K562 (cell line): ENCODE data around the gene IPPK. TPM values are rescaled to one million over a fixed set of nuclear protein-coding genes. Genes with fewer than 3 reads are reported as not detected.

Experiments
- ATAC-seq: fragments of 200-7000 bp; cut with Tn5 transposase; 3 replicates; pipeline ENCODE4 v1.9.1; 2020; ENCODE audit warnings: moderate library complexity
- BruUV-seq: library from RNA; stranded (reverse); fragments of 400-500 nt; replicated peaks from 2 replicates; lab custom pipeline; 2021; lab: Mats Ljungman, UMichigan
- CTCF ChIA-PET: fragments of 300-600 bp; formaldehyde crosslinking; extraction: SDS; loops from one replicate; lab custom pipeline; 2021; ENCODE audit warnings: low intra/inter-chr PET ratio; lab: Yijun Ruan, JAX
- POLR2A ChIA-PET: fragments of 300-600, 350-650 bp; sonication (Branson Sonifier 250); formaldehyde crosslinking; extraction: SDS; loops from one replicate; lab custom pipeline; 2021; ENCODE audit warnings: antibody characterized with exemption, inconsistent platforms; lab: Yijun Ruan, JAX
- DNase-seq, 4 experiments: peaks; one replicate each; pipeline versions ENCODE4 v3.0.0 to v3.0.0-alpha.2; 2011 to 2018; ENCODE audit warnings: low spot score in 3 of 4, mixed read lengths in 3 of 4; ENCODE audit errors: extremely low read depth in 1 of 4
- FAIRE-seq: peaks from 2 replicates; lab custom pipeline; 2011; peaks lifted over from hg19 to GRCh38; lab: Jason Lieb, UNC
- H2AFZ ChIP-seq: 2 replicates; pipeline ENCODE4 v1.6.0; 2011; ENCODE audit warnings: low read depth, low read length, control low read depth, inconsistent platforms
- H3K27ac ChIP-seq: fragments of 200-600 bp; 3 replicates; pipeline ENCODE4 v1.8.0; 2011; ENCODE audit warnings: low read depth, mild to moderate bottlenecking, control low read depth, inconsistent platforms, low read length, moderate library complexity, mixed read lengths; ENCODE audit errors: extremely low read depth
- H3K27me3 ChIP-seq, 2 experiments: fragments of 300-600 bp in 1 of 2; 2 replicates in 1 of 2; 3 replicates in 1 of 2; pipeline versions ENCODE4 v1.6.0 to v1.8.0; 2011; ENCODE audit warnings: inconsistent platforms in 2 of 2, low read length in 2 of 2, mild to moderate bottlenecking in 1 of 2, mixed read lengths in 1 of 2, moderate library complexity in 1 of 2; ENCODE audit not compliant: control insufficient read depth in 2 of 2, insufficient read depth in 2 of 2
- H3K36me3 ChIP-seq: fragments of 300-600 bp; 3 replicates; pipeline ENCODE4 v1.8.0; 2011; ENCODE audit warnings: mild to moderate bottlenecking, low read length, inconsistent platforms; ENCODE audit not compliant: control insufficient read depth, insufficient read depth
- H3K4me1 ChIP-seq, 2 experiments: fragments of 200-600 bp in 1 of 2; replicated peaks in 1 of 2; 2 replicates in 1 of 2; 3 replicates in 1 of 2; pipeline versions ENCODE4 v1.5.1 to v1.8.0; 2011; ENCODE audit warnings: inconsistent platforms in 2 of 2, low read length in 2 of 2, mild to moderate bottlenecking in 1 of 2, mixed read lengths in 1 of 2, moderate library complexity in 1 of 2; ENCODE audit not compliant: control insufficient read depth in 2 of 2, insufficient read depth in 2 of 2
- H3K4me2 ChIP-seq: 2 replicates; pipeline ENCODE4 v1.6.1; 2011; ENCODE audit warnings: low read length, control low read depth, inconsistent platforms, mixed read lengths; ENCODE audit not compliant: insufficient read depth
- H3K4me3 ChIP-seq: fragments of 200-600 bp; sonication (generic), shearing (Covaris generic); 2 replicates; pipeline ENCODE4 v1.5.1; 2016; ENCODE audit warnings: control low read depth, inconsistent platforms
- H3K79me2 ChIP-seq: fragments of 200-600 bp; 3 replicates; pipeline ENCODE4 v1.8.0; 2011; ENCODE audit warnings: low read length, inconsistent platforms; ENCODE audit not compliant: control insufficient read depth, insufficient read depth
- H3K9ac ChIP-seq, 2 experiments: 2 replicates each; pipeline versions ENCODE4 v1.6.0 to v1.6.1; 2011; ENCODE audit warnings: low read depth in 2 of 2, low read length in 2 of 2, control low read depth in 1 of 2, inconsistent platforms in 1 of 2, mild to moderate bottlenecking in 1 of 2, mixed read lengths in 1 of 2; ENCODE audit not compliant: insufficient read depth in 1 of 2
- H3K9me1 ChIP-seq: one replicate; pipeline ENCODE4 v1.6.0; 2011; ENCODE audit warnings: inconsistent platforms, mild to moderate bottlenecking, low read length, moderate library complexity; ENCODE audit not compliant: control insufficient read depth, insufficient read depth
- H3K9me3 ChIP-seq: replicated peaks from 2 replicates; pipeline ENCODE4 v1.5.1; 2011; ENCODE audit warnings: low read depth, low read length, inconsistent platforms; ENCODE audit not compliant: control insufficient read depth, insufficient read depth
- H4K20me1 ChIP-seq: replicated peaks from 2 replicates; pipeline ENCODE4 v1.6.1; 2011; ENCODE audit warnings: low read length, inconsistent platforms, mixed read lengths; ENCODE audit not compliant: control insufficient read depth, insufficient read depth
- CGGBP1 ChIP-seq: fragments of 250-450 bp; sonication (Bioruptor Pico); IDR thresholded peaks from 2 replicates; pipeline ENCODE4 v1.9.0; 2021; ENCODE audit warnings: mild to moderate bottlenecking
- HNRNPLL ChIP-seq: fragments of 200-400 bp; formaldehyde crosslinking; IDR thresholded peaks from 2 replicates; pipeline ENCODE4 v1.6.1; 2017; ENCODE audit warnings: low read length, low read depth, mild to moderate bottlenecking; ENCODE audit not compliant: poor library complexity, severe bottlenecking
- NCOA6 ChIP-seq: fragments of 450-650 bp; IDR thresholded peaks from 2 replicates; pipeline ENCODE4 v1.6.1; 2017; ENCODE audit warnings: mild to moderate bottlenecking
- POLR2G ChIP-seq: fragments of 200-400 bp; formaldehyde crosslinking; IDR thresholded peaks from 2 replicates; pipeline ENCODE4 v1.6.1; 2017; ENCODE audit warnings: low read depth, mild to moderate bottlenecking, antibody characterized with exemption, low read length, moderate library complexity
- TAF9B ChIP-seq: fragments of 450-650 bp; IDR thresholded peaks from 2 replicates; pipeline ENCODE4 v1.6.1; 2018; ENCODE audit warnings: mild to moderate bottlenecking; ENCODE audit not compliant: partially characterized antibody
- TAL1 ChIP-seq: fragments of 450-650 bp; IDR thresholded peaks from 2 replicates; pipeline ENCODE4 v1.6.1; 2016; ENCODE audit warnings: mild to moderate bottlenecking
- ZNF41 ChIP-seq: fragments of 250-450 bp; sonication (Bioruptor Pico); conservative IDR thresholded peaks from 2 replicates; pipeline ENCODE4 v1.4.0; 2020; ENCODE audit warnings: mild to moderate bottlenecking
- ZNF696 ChIP-seq: fragments of 250-450 bp; sonication (Bioruptor Pico); conservative IDR thresholded peaks from 2 replicates; pipeline ENCODE4 v1.4.0; 2020; ENCODE audit warnings: mild to moderate bottlenecking, moderate library complexity
- whole genome bisulfite sequencing: fragments of 100-300 bp; shearing (Covaris generic); methylation state at CpG from one replicate; pipeline ENCODE4 v1.1.6; 2016; ENCODE audit warnings: low coverage, mixed read lengths; ENCODE audit not compliant: insufficient coverage; ENCODE audit errors: missing lambda C conversion rate; 5-methylcytosine and 5-hydroxymethylcytosine counted together
- in situ Hi-C: fragments of 300-500 bp; cut with MboI; formaldehyde crosslinking; loops from 4 replicates; pipeline ENCODE4 v1.15.0; 2018; ENCODE audit warnings: inconsistent platforms, mixed read lengths
- intact Hi-C: fragments of 100-400 bp; cut with micrococcal nuclease; formaldehyde crosslinking; loops from 2 replicates; pipeline ENCODE4 v1.14.2; 2022
- polyA plus RNA-seq, 8 experiments: library from polyadenylated mRNA; depleted of rRNA in 4 of 8; stranded (reverse) in 5 of 8; unstranded in 3 of 8; fragments of >200 nt; fragmentation: Nextera tagmentation in 2 of 8; fragmentation: Illumina TruSeq in 1 of 8; extraction: Ambion mirVana in 2 of 8; extraction: Trizol in 1 of 8; gene quantifications; 2 replicates each; pipeline versions ENCODE4 v1.2.1 to v1.2.3, GENCODE V29; 2011 to 2014; ENCODE audit warnings: inconsistent platforms in 1 of 8, missing spikeins in 1 of 8
- total RNA-seq, 7 experiments: library from RNA; depleted of rRNA in 6 of 7; stranded (reverse); fragments of >200 nt in 6 of 7; fragmentation: Illumina TruSeq in 2 of 7; extraction: Trizol in 2 of 7; gene quantifications; 2 replicates each; pipeline versions ENCODE4 v1.2.1 to v1.2.3, GENCODE V29; 2011 to 2021; ENCODE audit warnings: low replicate concordance in 1 of 7

IPPK gene
- total and polyA plus RNA-seq, 9 of the 15 experiments (the other 6 are each of a cell fraction or from before 2014, with no cell fraction given) = 3.1 to 22.2 (median 11.2) TPM

DNA sequence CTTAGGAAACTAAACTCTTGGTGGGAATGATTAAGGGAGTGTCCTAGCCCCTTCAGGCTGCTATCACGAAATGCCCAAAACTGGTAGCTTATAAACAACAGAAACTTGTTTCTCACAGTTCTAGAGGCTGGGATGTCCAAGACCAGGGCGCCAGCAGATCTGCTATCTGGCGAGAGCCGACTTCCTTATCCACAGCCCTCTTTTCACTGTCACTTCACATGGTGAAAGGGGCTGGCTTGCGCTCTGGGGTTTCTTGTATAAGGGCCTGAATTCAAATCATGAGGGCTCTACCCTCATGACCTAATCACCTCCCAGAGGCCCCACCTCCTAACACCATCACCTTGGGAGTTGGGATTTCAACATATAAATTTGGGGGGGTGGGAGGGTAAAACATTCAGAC, 49.1 kb downstream of the IPPK start:
- no peak overlapping the region for H3K9ac ChIP-seq
- no peaks in the 10 kb centered on the region for H3K79me2 ChIP-seq
- ATAC-seq (no peak), FAIRE-seq (no peak), DNase-seq (no peak)
- intact Hi-C loops (no loop called here), in situ Hi-C loops (no loop called here)
- H3K27me3 ChIP-seq = no peaks in the 10 kb centered on the region
- H3K9me3 ChIP-seq = no peaks in the 10 kb centered on the region
- ChIA-PET CTCF (no interaction called here), POLR2A (interaction anchor here (0.6 kb wide), 1 partner anchor 296 kb away, joined by 3 read pairs; no protein-coding TSS in a partner anchor)
- 0 out of 2 replicates have a peak, but pooled peaks cover 4% of the 10 kb centered on the region for H4K20me1 ChIP-seq
- TF ChIP-seq TAF9B (no peak), HNRNPLL (no peak), NCOA6 (no peak), ZNF696 (CRISPR knock-in tag) (no peak), ZNF41 (CRISPR knock-in tag) (no peak)
- BruUV-seq = no TSS peak
- no peak overlapping the region for H2AFZ ChIP-seq
- H3K36me3 ChIP-seq = peaks cover 71% of the 10 kb centered on the region; the same call in 2 of the 3 replicates
- no peaks in the 10 kb centered on the region for H3K9me1 ChIP-seq
- H3K4me3 ChIP-seq = no peak overlapping the region
- WGBS = 97% methylated on average over 5 of the region's 5 CpGs
- H3K4me2 ChIP-seq = no peak overlapping the region
- no peak overlapping the region for H3K27ac ChIP-seq
- peaks cover 0 to 3% of the 10 kb centered on the region in 2 experiments; a peak in 1 of 5 replicates for H3K4me1 ChIP-seq

DNA sequence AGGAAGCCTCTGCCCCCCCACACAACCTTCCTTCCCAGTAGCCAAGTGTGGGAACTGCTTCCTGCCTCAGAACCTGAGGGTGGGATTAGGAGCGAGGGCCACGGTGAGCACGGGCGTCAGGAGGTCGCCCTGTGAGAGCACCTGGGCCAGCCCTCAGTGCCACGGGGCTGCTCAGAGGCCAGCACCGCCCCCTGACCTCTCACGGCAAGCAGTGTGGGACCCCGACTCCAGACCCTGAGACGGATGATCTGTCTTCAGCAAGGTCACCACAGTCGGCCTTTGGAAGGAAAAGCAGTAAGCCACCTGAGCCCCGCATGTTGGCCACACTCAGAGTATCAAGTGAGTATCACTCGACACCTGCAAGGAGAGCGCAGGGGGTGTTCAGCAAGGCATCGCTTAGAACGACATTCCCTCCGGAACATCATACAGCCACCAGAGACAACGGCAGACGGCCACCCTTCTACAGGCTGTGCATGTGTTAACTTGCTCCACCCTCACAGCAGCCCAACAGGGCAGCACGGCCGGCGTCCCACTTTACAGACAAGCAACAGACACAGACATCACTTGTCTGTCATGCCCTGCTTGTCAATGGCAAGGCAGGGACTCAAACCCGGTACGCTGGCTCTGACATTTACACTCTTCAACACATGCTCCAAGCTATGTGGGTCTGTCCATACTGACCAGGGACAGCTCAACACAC, 50.2 kb downstream of the IPPK start:
- in situ Hi-C loops = no loop called here
- Histone ChIP-seq H2AFZ (no peak overlapping the region), H3K27me3 (no peaks in the 10 kb centered on the region), H3K9me3 (no peaks in the 10 kb centered on the region), H3K4me3 (no peak overlapping the region), H3K9me1 (no peaks in the 10 kb centered on the region), H4K20me1 (0 out of 2 replicates have a peak, but pooled peaks cover 4% of the 10 kb centered on the region), H3K36me3 (peaks cover 80% of the 10 kb centered on the region), H3K27ac (no peak overlapping the region), H3K9ac (no peak overlapping the region; a peak in 1 of 4 replicates), H3K4me1 (peaks cover 0 to 3% of the 10 kb centered on the region in 2 experiments; a peak in 1 of 5 replicates), H3K4me2 (no peak overlapping the region), H3K79me2 (no peaks in the 10 kb centered on the region)
- no peak for FAIRE-seq
- no peak for TF ChIP-seq TAL1
- TF ChIP-seq CGGBP1 (CRISPR knock-in tag) = no peak
- TF ChIP-seq POLR2G = peak; percentile 50; the same call in 1 of the 2 replicates
- no TSS peak for BruUV-seq
- 95% methylated on average over 17 of the region's 24 CpGs for WGBS
- no peak for ATAC-seq
- ChIA-PET CTCF (no interaction called here), POLR2A (interaction anchor here (0.6 kb wide), 1 partner anchor 295 kb away, joined by 3 read pairs; no protein-coding TSS in a partner anchor)
- no peak for DNase-seq
- intact Hi-C loops = no loop called here
